Caco-2 (cell line): Measurements from ENCODE around the gene ELN. TPM values are rescaled to one million over a fixed set of nuclear protein-coding genes. Genes with fewer than 3 reads are reported as not detected.

Experiments
- BruUV-seq: library from RNA; stranded (reverse); fragments of 400-500 nt; replicated peaks from 2 replicates; lab custom pipeline; 2021; lab: Mats Ljungman, UMichigan
- CTCF ChIA-PET: fragments of 300-600 bp; sonication (Branson Sonifier 250); formaldehyde crosslinking; loops from one replicate; lab custom pipeline; 2022; ENCODE audit warnings: antibody characterized with exemption; lab: Charles Lee
- POLR2A ChIA-PET: fragments of 300-600 bp; sonication (Branson Sonifier 250); formaldehyde crosslinking; loops from one replicate; lab custom pipeline; 2022; ENCODE audit warnings: antibody characterized with exemption; lab: Charles Lee
- DNase-seq, 2 experiments: peaks; one replicate each; pipeline versions ENCODE4 v3.0.0 to v3.0.0-alpha.2; 2020 to 2022
- H3K27me3 ChIP-seq: replicated peaks from 2 replicates; pipeline ENCODE4 v1.6.0; 2011; ENCODE audit warnings: low read length; ENCODE audit not compliant: control insufficient read depth, insufficient read depth
- H3K36me3 ChIP-seq: 2 replicates; pipeline ENCODE4 v1.5.1; 2011; ENCODE audit warnings: low read length; ENCODE audit not compliant: control insufficient read depth, insufficient read depth
- H3K4me1 ChIP-seq: fragments of 250-450 bp; sonication (Bioruptor Pico); 2 replicates; pipeline ENCODE4 v1.5.1; 2020; ENCODE audit warnings: mild to moderate bottlenecking
- H3K4me3 ChIP-seq: 2 replicates; pipeline ENCODE4 v1.5.1; 2011; ENCODE audit warnings: low read depth, mild to moderate bottlenecking, control low read depth, low read length
- H3K9me3 ChIP-seq: fragments of 250-450 bp; sonication (Bioruptor Pico); 2 replicates; pipeline ENCODE4 v1.5.1; 2020; ENCODE audit warnings: mild to moderate bottlenecking, moderate library complexity
- H3K27ac Mint-ChIP-seq: one replicate; pipeline ENCODE4 v1.8.0; 2022; ENCODE audit warnings: mixed read lengths; ENCODE audit not compliant: unreplicated experiment
- H3K27me3 Mint-ChIP-seq: one replicate; pipeline ENCODE4 v1.8.0; 2022; ENCODE audit warnings: mixed read lengths; ENCODE audit not compliant: insufficient read depth, unreplicated experiment
- H3K36me3 Mint-ChIP-seq: one replicate; pipeline ENCODE4 v1.8.0; 2022; ENCODE audit warnings: mild to moderate bottlenecking, mixed read lengths; ENCODE audit not compliant: insufficient read depth, unreplicated experiment
- H3K4me1 Mint-ChIP-seq: one replicate; pipeline ENCODE4 v1.8.0; 2022; ENCODE audit warnings: low read depth, mixed read lengths; ENCODE audit not compliant: unreplicated experiment
- H3K4me3 Mint-ChIP-seq: one replicate; pipeline ENCODE4 v1.8.0; 2022; ENCODE audit warnings: mild to moderate bottlenecking, moderate library complexity, mixed read lengths; ENCODE audit not compliant: unreplicated experiment
- H3K9me3 Mint-ChIP-seq: one replicate; pipeline ENCODE4 v1.8.0; 2022; ENCODE audit warnings: mixed read lengths; ENCODE audit not compliant: unreplicated experiment
- CTCF ChIP-seq, 2 experiments: fragments of 200-600 bp in 1 of 2; IDR thresholded peaks; 1 replicate in 1 of 2; 2 replicates in 1 of 2; pipeline versions ENCODE4 v1.5.1 to v1.8.0; 2011 to 2022; ENCODE audit warnings: antibody characterized with exemption in 1 of 2, control low read depth in 1 of 2, inconsistent platforms in 1 of 2, low read depth in 1 of 2, low read length in 1 of 2, mild to moderate bottlenecking in 1 of 2, moderate library complexity in 1 of 2; ENCODE audit not compliant: insufficient read depth in 1 of 2, severe bottlenecking in 1 of 2, unreplicated experiment in 1 of 2
- intact Hi-C: fragments of 100-400 bp; cut with micrococcal nuclease; formaldehyde crosslinking; loops from one replicate; pipeline ENCODE4 v1.10.0; 2022; ENCODE audit not compliant: unreplicated experiment
- total RNA-seq: library from RNA; stranded (reverse); gene quantifications from 2 replicates; pipeline ENCODE4 v1.2.3, GENCODE V29; 2022

Gene ELN
- total RNA-seq, 1 experiment from 2014 or later, result not detected

- Mint-ChIP-seq H3K36me3 (no peaks in the 10 kb centered on the region), H3K27ac (no peak overlapping the region), H3K27me3 (no peaks in the 10 kb centered on the region), H3K9me3 (no peaks in the 10 kb centered on the region), H3K4me1 (peaks cover 2% of the 10 kb centered on the region), H3K4me3 (no peak overlapping the region)
- Histone ChIP-seq H3K4me1 (no peaks in the 10 kb centered on the region), H3K27me3 (no peaks in the 10 kb centered on the region), H3K9me3 (no peaks in the 10 kb centered on the region), H3K4me3 (no peak overlapping the region), H3K36me3 (no peaks in the 10 kb centered on the region)
- no TSS peak for BruUV-seq
- ChIA-PET CTCF (no interaction called here), POLR2A (no interaction called here)
- no peak for TF ChIP-seq CTCF (IDR thresholded peaks at IDR 0.05; ENCODE audit: insufficient read depth in 1 of 2, low read depth in 1 of 2, low read length in 1 of 2, severe bottlenecking in 1 of 2, unreplicated experiment in 1 of 2)
- intact Hi-C loops, result no loop called here
- DNase-seq, result no peak
These were observed 40.7 kb upstream of the ELN start for GRCh38 chr7:73987298-73987697.

GRCh38 chr7:73988197-73988596, 39.8 kb upstream of the ELN start:
- no peaks in the 10 kb centered on the region for H3K36me3 ChIP-seq
- no peak for DNase-seq
- no TSS peak for BruUV-seq
- Mint-ChIP-seq H3K4me1 (no peaks in the 10 kb centered on the region), H3K27ac (no peak overlapping the region), H3K9me3 (no peaks in the 10 kb centered on the region), H3K27me3 (no peaks in the 10 kb centered on the region), H3K36me3 (no peaks in the 10 kb centered on the region), H3K4me3 (no peak overlapping the region)
- no peaks in the 10 kb centered on the region for H3K4me1 ChIP-seq
- POLR2A ChIA-PET, result no interaction called here
- H3K27me3 ChIP-seq, result no peaks in the 10 kb centered on the region
- CTCF ChIA-PET, result no interaction called here
- no peaks in the 10 kb centered on the region for H3K9me3 ChIP-seq
- TF ChIP-seq CTCF (IDR thresholded peaks at IDR 0.05; ENCODE audit: insufficient read depth in 1 of 2, low read depth in 1 of 2, low read length in 1 of 2, severe bottlenecking in 1 of 2, unreplicated experiment in 1 of 2), result no peak
- intact Hi-C loops, result no loop called here
- H3K4me3 ChIP-seq, result no peak overlapping the region

GRCh38 chr7:73991522-73992100, 36.4 kb upstream of the ELN start:
- POLR2A ChIA-PET, result no interaction called here
- Mint-ChIP-seq H3K27me3 (no peaks in the 10 kb centered on the region), H3K27ac (no peak overlapping the region)

More at GRCh38 chr7:73991522-73992100, 36.4 kb upstream of the ELN start:
- BruUV-seq, result no TSS peak
- CTCF ChIA-PET, result no interaction called here
- TF ChIP-seq CTCF (IDR thresholded peaks at IDR 0.05; ENCODE audit: insufficient read depth in 1 of 2, low read depth in 1 of 2, low read length in 1 of 2, severe bottlenecking in 1 of 2, unreplicated experiment in 1 of 2), result no peak
- no peak overlapping the region for H3K4me3 Mint-ChIP-seq
- no peaks in the 10 kb centered on the region for H3K36me3 Mint-ChIP-seq
- no peaks in the 10 kb centered on the region for H3K27me3 ChIP-seq
- intact Hi-C loops, result no loop called here
- no peak for DNase-seq
- peaks cover 25% of the 10 kb centered on the region for H3K9me3 Mint-ChIP-seq
- no peaks in the 10 kb centered on the region for H3K9me3 ChIP-seq
- no peak overlapping the region for H3K4me3 ChIP-seq
- H3K4me1 ChIP-seq, result no peaks in the 10 kb centered on the region
- H3K4me1 Mint-ChIP-seq, result no peaks in the 10 kb centered on the region
- no peaks in the 10 kb centered on the region for H3K36me3 ChIP-seq
